Measurements from ENCODE around the gene FBL. TPM values are rescaled to one million over a fixed set of nuclear protein-coding genes. Genes with fewer than 3 reads are reported as not detected.

FBL gene
- total and polyA plus RNA-seq, 2 of the 8 experiments (the other 6 are each of a cell fraction or from before 2014, with no cell fraction given): 790 to 1,361 TPM

DNA sequence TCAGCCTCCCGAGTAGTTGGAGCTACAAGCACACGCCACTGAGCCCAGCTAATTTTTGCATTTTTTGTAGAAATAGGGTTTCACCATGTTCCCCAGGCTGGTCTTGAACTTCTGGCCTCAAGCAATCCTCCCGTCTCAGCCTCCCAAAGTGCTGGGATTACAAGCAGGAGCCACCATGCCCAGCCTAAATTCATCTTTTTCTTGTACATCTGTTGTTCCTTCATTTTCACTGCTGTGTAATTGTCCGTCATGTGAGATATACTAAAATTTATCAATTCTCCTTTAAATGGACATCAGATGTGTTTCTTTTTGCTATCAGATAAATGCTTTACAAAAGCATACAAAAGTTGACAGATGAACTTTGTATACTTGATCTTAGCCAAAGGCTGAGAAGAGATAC is 35.1 kb downstream of the FBL start (continued):
- TF ChIP-seq, protein P1, sequence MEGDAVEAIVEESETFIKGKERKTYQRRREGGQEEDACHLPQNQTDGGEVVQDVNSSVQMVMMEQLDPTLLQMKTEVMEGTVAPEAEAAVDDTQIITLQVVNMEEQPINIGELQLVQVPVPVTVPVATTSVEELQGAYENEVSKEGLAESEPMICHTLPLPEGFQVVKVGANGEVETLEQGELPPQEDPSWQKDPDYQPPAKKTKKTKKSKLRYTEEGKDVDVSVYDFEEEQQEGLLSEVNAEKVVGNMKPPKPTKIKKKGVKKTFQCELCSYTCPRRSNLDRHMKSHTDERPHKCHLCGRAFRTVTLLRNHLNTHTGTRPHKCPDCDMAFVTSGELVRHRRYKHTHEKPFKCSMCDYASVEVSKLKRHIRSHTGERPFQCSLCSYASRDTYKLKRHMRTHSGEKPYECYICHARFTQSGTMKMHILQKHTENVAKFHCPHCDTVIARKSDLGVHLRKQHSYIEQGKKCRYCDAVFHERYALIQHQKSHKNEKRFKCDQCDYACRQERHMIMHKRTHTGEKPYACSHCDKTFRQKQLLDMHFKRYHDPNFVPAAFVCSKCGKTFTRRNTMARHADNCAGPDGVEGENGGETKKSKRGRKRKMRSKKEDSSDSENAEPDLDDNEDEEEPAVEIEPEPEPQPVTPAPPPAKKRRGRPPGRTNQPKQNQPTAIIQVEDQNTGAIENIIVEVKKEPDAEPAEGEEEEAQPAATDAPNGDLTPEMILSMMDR (IDR thresholded peaks at IDR 0.05; ENCODE audit: control extremely low read depth in 1 of 3, insufficient read depth in 1 of 3, low read depth in 1 of 3, low read length in 3 of 3): no peak
- TF ChIP-seq BCL11A (IDR thresholded peaks at IDR 0.05; ENCODE audit: low read depth in 2 of 2, low read length in 2 of 2): no peak
- no peak for TF ChIP-seq MAFK (IDR thresholded peaks at IDR 0.05; ENCODE audit: low read depth, low read length)
- TF ChIP-seq, protein P2, sequence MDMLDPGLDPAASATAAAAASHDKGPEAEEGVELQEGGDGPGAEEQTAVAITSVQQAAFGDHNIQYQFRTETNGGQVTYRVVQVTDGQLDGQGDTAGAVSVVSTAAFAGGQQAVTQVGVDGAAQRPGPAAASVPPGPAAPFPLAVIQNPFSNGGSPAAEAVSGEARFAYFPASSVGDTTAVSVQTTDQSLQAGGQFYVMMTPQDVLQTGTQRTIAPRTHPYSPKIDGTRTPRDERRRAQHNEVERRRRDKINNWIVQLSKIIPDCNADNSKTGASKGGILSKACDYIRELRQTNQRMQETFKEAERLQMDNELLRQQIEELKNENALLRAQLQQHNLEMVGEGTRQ (IDR thresholded peaks at IDR 0.05; ENCODE audit: low read length): no peak
- TF ChIP-seq CHD1 (IDR thresholded peaks at IDR 0.05; ENCODE audit: low read depth, low read length): no peak
- TF ChIP-seq JUN (IDR thresholded peaks at IDR 0.05; ENCODE audit: low read depth, low read length): no peak
- no peak for TF ChIP-seq RAD21 (IDR thresholded peaks at IDR 0.05 in 1 of 2, conservative IDR thresholded peaks at IDR 0.05 in 1 of 2; ENCODE audit: low read depth in 2 of 2, low read length in 2 of 2)
